ENCODE measurements around the gene OSMR.
A peak's percentile ranks its signal among the peaks of the same experiment; 100 is the strongest.

OSMR gene

DNA sequence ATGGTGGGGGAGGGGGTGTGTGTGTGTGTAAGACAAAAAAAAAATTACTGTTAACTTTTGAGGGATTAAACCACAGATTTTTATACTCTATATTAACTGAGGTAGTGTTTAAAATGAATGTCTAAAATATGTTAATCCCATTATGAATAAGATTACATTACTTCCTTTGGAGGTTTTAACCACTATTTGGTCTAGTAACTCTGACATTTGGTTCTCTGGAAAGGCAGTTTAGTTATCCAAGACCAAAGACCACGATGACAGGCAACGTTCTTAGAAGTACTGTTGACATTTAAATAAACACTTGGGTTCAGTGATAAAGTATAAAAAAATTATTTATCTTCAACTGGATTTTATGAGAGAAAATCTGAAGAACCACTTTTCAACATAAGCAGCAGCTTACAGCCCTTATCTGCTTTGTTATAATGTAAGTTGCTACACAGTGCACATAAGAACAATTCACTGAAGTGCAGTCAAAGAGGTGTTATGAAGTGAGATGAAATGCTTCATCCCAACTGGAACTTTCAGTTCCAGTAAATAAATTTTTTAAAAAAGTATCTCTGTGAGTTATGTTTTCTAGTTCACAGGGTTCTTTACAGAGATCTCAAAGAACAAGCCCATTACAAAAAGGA lies 94.5 kb downstream of the OSMR start:
- H3K4me3 ChIP-seq (ENCODE audit: low read depth, low read length) = no peak overlapping the region
- H3K9me3 ChIP-seq (ENCODE audit: control insufficient read depth, insufficient read depth, low read depth, low read length) = no peaks in the 10 kb centered on the region
- no peak overlapping the region for H3K27ac ChIP-seq (ENCODE audit: extremely low read depth, low read depth, low read length)
- ChIA-PET CTCF (interaction anchor here (0.6 kb wide), 1 partner anchor 713 kb away, joined by 3 read pairs; no protein-coding TSS in a partner anchor), POLR2A (no interaction called here)
- peaks cover 4% of the 10 kb centered on the region; the same call in 1 of the 2 replicates for H3K4me1 ChIP-seq (ENCODE audit: control insufficient read depth, insufficient read depth, low read length)
- TF ChIP-seq, protein P1, sequence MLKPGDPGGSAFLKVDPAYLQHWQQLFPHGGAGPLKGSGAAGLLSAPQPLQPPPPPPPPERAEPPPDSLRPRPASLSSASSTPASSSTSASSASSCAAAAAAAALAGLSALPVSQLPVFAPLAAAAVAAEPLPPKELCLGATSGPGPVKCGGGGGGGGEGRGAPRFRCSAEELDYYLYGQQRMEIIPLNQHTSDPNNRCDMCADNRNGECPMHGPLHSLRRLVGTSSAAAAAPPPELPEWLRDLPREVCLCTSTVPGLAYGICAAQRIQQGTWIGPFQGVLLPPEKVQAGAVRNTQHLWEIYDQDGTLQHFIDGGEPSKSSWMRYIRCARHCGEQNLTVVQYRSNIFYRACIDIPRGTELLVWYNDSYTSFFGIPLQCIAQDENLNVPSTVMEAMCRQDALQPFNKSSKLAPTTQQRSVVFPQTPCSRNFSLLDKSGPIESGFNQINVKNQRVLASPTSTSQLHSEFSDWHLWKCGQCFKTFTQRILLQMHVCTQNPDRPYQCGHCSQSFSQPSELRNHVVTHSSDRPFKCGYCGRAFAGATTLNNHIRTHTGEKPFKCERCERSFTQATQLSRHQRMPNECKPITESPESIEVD (tag by site-specific recombination; IDR thresholded peaks at IDR 0.05) = peak; percentile 43; the same call in 1 of the 2 replicates
- TF ChIP-seq ZBTB17 (tag by site-specific recombination; IDR thresholded peaks at IDR 0.05) (no peak), ZNF2 (tag by site-specific recombination; IDR thresholded peaks at IDR 0.05) (no peak), PRDM1 (tag by site-specific recombination; IDR thresholded peaks at IDR 0.05) (no peak)
- TF ChIP-seq, protein P2, sequence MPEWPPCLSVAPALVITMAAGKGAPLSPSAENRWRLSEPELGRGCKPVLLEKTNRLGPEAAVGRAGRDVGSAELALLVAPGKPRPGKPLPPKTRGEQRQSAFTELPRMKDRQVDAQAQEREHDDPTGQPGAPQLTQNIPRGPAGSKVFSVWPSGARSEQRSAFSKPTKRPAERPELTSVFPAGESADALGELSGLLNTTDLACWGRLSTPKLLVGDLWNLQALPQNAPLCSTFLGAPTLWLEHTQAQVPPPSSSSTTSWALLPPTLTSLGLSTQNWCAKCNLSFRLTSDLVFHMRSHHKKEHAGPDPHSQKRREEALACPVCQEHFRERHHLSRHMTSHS (tag by site-specific recombination; IDR thresholded peaks at IDR 0.05) = no peak
- TF ChIP-seq, protein P3, sequence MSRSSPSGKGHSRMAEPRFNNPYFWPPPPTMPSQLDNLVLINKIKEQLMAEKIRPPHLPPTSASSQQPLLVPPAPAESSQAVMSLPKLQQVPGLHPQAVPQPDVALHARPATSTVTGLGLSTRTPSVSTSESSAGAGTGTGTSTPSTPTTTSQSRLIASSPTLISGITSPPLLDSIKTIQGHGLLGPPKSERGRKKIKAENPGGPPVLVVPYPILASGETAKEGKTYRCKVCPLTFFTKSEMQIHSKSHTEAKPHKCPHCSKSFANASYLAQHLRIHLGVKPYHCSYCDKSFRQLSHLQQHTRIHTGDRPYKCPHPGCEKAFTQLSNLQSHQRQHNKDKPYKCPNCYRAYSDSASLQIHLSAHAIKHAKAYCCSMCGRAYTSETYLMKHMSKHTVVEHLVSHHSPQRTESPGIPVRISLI (tag by site-specific recombination; IDR thresholded peaks at IDR 0.05) = 0 out of 2 replicates have a peak, but pooled peaks have one; percentile 6
- H3K36me3 ChIP-seq (ENCODE audit: control insufficient read depth in 2 of 2, insufficient read depth in 1 of 2, low read length in 2 of 2) = peaks cover 32 to 36% of the 10 kb centered on the region in 2 experiments

DNA sequence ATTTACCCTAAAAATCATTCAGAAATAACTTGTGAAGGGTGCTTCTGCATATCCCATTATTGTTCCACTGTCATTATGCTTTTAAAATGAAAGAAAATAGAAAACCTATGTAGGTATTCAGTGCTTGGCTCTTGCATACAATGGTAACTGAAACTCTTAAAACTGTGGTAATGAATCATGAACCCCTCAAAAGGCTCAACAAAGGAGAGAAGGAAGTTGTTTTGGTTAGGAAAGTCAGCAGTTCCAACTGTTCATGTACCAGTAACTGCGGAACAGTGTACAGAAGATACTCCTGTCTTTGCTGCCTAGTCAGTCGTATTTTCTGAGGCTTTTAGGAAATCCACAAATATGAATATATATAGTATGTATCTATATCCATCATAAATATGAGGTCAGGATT lies 96.1 kb downstream of the OSMR start:
- CTCF ChIA-PET = no interaction called here
- Histone ChIP-seq H3K4me3 (ENCODE audit: low read depth, low read length) (no peak overlapping the region), H3K27ac (ENCODE audit: extremely low read depth, low read depth, low read length) (no peak overlapping the region), H3K9me3 (ENCODE audit: control insufficient read depth, insufficient read depth, low read depth, low read length) (no peaks in the 10 kb centered on the region), H3K4me1 (ENCODE audit: control insufficient read depth, insufficient read depth, low read length) (peaks cover 4% of the 10 kb centered on the region; the same call in 1 of the 2 replicates), H3K36me3 (ENCODE audit: control insufficient read depth in 2 of 2, insufficient read depth in 1 of 2, low read length in 2 of 2) (peaks cover 38 to 51% of the 10 kb centered on the region in 2 experiments)
- TF ChIP-seq KLF7 (tag by site-specific recombination; IDR thresholded peaks at IDR 0.05; ENCODE audit: borderline replicate concordance) (no peak), ZNF423 (tag by site-specific recombination; IDR thresholded peaks at IDR 0.05) (no peak), ZNF768 (tag by site-specific recombination; IDR thresholded peaks at IDR 0.05) (no peak), ZNF174 (tag by site-specific recombination; IDR thresholded peaks at IDR 0.05) (no peak), ZNF184 (tag by site-specific recombination; IDR thresholded peaks at IDR 0.05) (no peak), ZNF658 (tag by site-specific recombination; IDR thresholded peaks at IDR 0.05) (no peak), ZNF837 (tag by site-specific recombination; IDR thresholded peaks at IDR 0.05) (no peak), ZFP37 (tag by site-specific recombination; IDR thresholded peaks at IDR 0.05) (no peak), ZNF140 (tag by site-specific recombination; IDR thresholded peaks at IDR 0.05) (no peak), ZNF426 (tag by site-specific recombination; IDR thresholded peaks at IDR 0.05) (no peak), MZF1 (tag by site-specific recombination; IDR thresholded peaks at IDR 0.05; ENCODE audit: borderline replicate concordance) (no peak), GLI4 (tag by site-specific recombination; IDR thresholded peaks at IDR 0.05) (no peak), ZFHX2 (tag by site-specific recombination; conservative IDR thresholded peaks at IDR 0.05) (no peak)
- TF ChIP-seq, protein P4, sequence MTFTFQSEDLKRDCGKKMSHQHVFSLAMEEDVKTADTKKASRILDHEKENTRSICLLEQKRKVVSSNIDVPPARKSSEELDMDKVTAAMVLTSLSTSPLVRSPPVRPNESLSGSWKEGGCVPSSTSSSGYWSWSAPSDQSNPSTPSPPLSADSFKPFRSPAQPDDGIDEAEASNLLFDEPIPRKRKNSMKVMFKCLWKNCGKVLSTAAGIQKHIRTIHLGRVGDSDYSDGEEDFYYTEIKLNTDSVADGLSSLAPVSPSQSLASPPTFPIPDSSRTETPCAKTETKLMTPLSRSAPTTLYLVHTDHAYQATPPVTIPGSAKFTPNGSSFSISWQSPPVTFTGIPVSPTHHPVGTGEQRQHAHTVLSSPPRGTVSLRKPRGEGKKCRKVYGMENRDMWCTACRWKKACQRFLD (tag by site-specific recombination; IDR thresholded peaks at IDR 0.05) = no peak
- TF ChIP-seq, protein P5, sequence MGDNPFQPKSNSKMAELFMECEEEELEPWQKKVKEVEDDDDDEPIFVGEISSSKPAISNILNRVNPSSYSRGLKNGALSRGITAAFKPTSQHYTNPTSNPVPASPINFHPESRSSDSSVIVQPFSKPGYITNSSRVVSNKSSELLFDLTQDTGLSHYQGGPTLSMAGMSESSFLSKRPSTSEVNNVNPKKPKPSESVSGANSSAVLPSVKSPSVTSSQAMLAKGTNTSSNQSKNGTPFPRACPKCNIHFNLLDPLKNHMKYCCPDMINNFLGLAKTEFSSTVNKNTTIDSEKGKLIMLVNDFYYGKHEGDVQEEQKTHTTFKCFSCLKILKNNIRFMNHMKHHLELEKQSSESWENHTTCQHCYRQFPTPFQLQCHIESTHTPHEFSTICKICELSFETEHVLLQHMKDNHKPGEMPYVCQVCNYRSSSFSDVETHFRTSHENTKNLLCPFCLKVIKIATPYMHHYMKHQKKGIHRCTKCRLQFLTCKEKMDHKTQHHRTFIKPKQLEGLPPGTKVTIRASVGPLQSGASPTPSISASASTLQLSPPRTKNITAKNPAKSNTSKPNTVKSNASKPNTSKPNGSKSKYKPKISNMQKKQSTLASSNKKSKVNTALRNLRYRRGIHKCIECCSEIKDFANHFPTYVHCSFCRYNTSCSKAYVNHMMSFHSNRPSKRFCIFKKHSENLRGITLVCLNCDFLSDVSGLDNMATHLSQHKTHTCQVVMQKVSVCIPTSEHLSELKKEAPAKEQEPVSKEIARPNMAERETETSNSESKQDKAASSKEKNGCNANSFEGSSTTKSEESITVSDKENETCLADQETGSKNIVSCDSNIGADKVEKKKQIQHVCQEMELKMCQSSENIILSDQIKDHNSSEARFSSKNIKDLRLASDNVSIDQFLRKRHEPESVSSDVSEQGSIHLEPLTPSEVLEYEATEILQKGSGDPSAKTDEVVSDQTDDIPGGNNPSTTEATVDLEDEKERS (tag by site-specific recombination; IDR thresholded peaks at IDR 0.05) = no peak
- TF ChIP-seq, protein P6, sequence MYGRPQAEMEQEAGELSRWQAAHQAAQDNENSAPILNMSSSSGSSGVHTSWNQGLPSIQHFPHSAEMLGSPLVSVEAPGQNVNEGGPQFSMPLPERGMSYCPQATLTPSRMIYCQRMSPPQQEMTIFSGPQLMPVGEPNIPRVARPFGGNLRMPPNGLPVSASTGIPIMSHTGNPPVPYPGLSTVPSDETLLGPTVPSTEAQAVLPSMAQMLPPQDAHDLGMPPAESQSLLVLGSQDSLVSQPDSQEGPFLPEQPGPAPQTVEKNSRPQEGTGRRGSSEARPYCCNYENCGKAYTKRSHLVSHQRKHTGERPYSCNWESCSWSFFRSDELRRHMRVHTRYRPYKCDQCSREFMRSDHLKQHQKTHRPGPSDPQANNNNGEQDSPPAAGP (tag by site-specific recombination; IDR thresholded peaks at IDR 0.05) = no peak
- TF ChIP-seq, protein P7, sequence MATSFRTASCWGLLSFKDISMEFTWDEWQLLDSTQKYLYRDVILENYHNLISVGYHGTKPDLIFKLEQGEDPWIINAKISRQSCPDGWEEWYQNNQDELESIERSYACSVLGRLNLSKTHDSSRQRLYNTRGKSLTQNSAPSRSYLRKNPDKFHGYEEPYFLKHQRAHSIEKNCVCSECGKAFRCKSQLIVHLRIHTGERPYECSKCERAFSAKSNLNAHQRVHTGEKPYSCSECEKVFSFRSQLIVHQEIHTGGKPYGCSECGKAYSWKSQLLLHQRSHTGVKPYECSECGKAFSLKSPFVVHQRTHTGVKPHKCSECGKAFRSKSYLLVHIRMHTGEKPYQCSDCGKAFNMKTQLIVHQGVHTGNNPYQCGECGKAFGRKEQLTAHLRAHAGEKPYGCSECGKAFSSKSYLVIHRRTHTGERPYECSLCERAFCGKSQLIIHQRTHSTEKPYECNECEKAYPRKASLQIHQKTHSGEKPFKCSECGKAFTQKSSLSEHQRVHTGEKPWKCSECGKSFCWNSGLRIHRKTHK (tag by site-specific recombination; IDR thresholded peaks at IDR 0.05) = no peak
- TF ChIP-seq, protein P8, sequence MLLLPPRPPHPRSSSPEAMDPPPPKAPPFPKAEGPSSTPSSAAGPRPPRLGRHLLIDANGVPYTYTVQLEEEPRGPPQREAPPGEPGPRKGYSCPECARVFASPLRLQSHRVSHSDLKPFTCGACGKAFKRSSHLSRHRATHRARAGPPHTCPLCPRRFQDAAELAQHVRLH (tag by site-specific recombination; IDR thresholded peaks at IDR 0.05) = no peak
- POLR2A ChIA-PET = no interaction called here

All from HEK293 (cell line).